Liver (tissue), 9 donors: ENCODE measurements around the gene HPRT1. TPM values are rescaled to one million over a fixed set of nuclear protein-coding genes. Genes with fewer than 3 reads are reported as not detected.

Experiments used
- DNase-seq: peaks from one replicate; pipeline ENCODE4 v3.0.0-alpha.2; 2017; ENCODE audit warnings: low spot score
- H3K27ac ChIP-seq, 2 donors: one replicate each; pipeline ENCODE4 v1.7.0; 2013; ENCODE audit warnings: inconsistent platforms in 2 of 2, low read length in 2 of 2, control low read depth in 1 of 2, low read depth in 1 of 2, mild to moderate bottlenecking in 1 of 2
- H3K27me3 ChIP-seq, 4 donors: one replicate each; pipeline versions ENCODE4 v1.6.1 to v1.7.0; 2013; ENCODE audit warnings: low read length in 3 of 4, inconsistent platforms in 1 of 4, mild to moderate bottlenecking in 1 of 4, moderate library complexity in 1 of 4; ENCODE audit not compliant: control insufficient read depth in 4 of 4, insufficient read depth in 4 of 4
- H3K36me3 ChIP-seq, 4 donors: one replicate each; pipeline versions ENCODE4 v1.6.1 to v1.7.0; 2013; ENCODE audit warnings: low read length in 3 of 4, mild to moderate bottlenecking in 3 of 4, low read depth in 1 of 4, moderate library complexity in 1 of 4; ENCODE audit not compliant: control insufficient read depth in 4 of 4, insufficient read depth in 3 of 4
- H3K4me1 ChIP-seq, 4 donors: one replicate each; pipeline versions ENCODE4 v1.6.1 to v1.7.0; 2013; ENCODE audit warnings: low read length in 3 of 4, mild to moderate bottlenecking in 3 of 4, moderate library complexity in 1 of 4; ENCODE audit not compliant: control insufficient read depth in 4 of 4, insufficient read depth in 4 of 4
- H3K4me3 ChIP-seq, 3 donors: one replicate each; pipeline versions ENCODE4 v1.6.1 to v1.7.0; 2013; ENCODE audit warnings: low read length in 3 of 3, control low read depth in 1 of 3, low read depth in 1 of 3, mild to moderate bottlenecking in 1 of 3
- H3K9ac ChIP-seq, 2 donors: one replicate each; pipeline ENCODE4 v1.7.0; 2013; ENCODE audit warnings: low read length in 2 of 2, mild to moderate bottlenecking in 2 of 2, moderate library complexity in 2 of 2, control low read depth in 1 of 2, low read depth in 1 of 2
- H3K9me3 ChIP-seq, 4 donors: one replicate each; pipeline versions ENCODE4 v1.6.1 to v1.7.0; 2013; ENCODE audit warnings: low read length in 3 of 4; ENCODE audit not compliant: control insufficient read depth in 4 of 4
- ATF3 ChIP-seq: IDR thresholded peaks from 2 replicates; pipeline ENCODE4 v1.6.1; 2016; ENCODE audit warnings: antibody characterized with exemption
- CTCF ChIP-seq: fragments of 150-350 bp; IDR thresholded peaks from 2 replicates; pipeline ENCODE4 v1.5.1; 2017; ENCODE audit warnings: improper control_type of control experiment, low read depth, low read length; ENCODE audit not compliant: missing input control
- EGR1 ChIP-seq, 2 donors: IDR thresholded peaks; 2 replicates each; pipeline ENCODE4 v1.6.1; 2016 to 2018; ENCODE audit warnings: antibody characterized with exemption in 2 of 2, low read depth in 2 of 2
- FOXA1 ChIP-seq: IDR thresholded peaks from 2 replicates; pipeline ENCODE4 v1.6.1; 2016; ENCODE audit warnings: antibody characterized with exemption
- FOXA2 ChIP-seq: IDR thresholded peaks from 2 replicates; pipeline ENCODE4 v1.6.1; 2016; ENCODE audit warnings: antibody characterized with exemption
- GABPA ChIP-seq, 2 donors: IDR thresholded peaks in 1 of 2; conservative IDR thresholded peaks in 1 of 2; 2 replicates each; pipeline ENCODE4 v1.6.1; 2016; ENCODE audit warnings: antibody characterized with exemption in 2 of 2, mild to moderate bottlenecking in 1 of 2, moderate library complexity in 1 of 2
- HNF4A ChIP-seq, 2 donors: conservative IDR thresholded peaks; 2 replicates each; pipeline ENCODE4 v1.6.1; 2016; ENCODE audit warnings: antibody characterized with exemption in 2 of 2, mild to moderate bottlenecking in 2 of 2
- HNF4G ChIP-seq: IDR thresholded peaks from 2 replicates; pipeline ENCODE4 v1.6.1; 2016; ENCODE audit warnings: antibody characterized with exemption
- JUND ChIP-seq, 2 donors: IDR thresholded peaks; 2 replicates each; pipeline ENCODE4 v1.6.1; 2016; ENCODE audit warnings: antibody characterized with exemption in 2 of 2
- MAX ChIP-seq: IDR thresholded peaks from 2 replicates; pipeline ENCODE4 v1.6.1; 2016; ENCODE audit warnings: antibody characterized with exemption
- NR2F2 ChIP-seq: IDR thresholded peaks from 2 replicates; pipeline ENCODE4 v1.6.1; 2016; ENCODE audit warnings: antibody characterized with exemption
- RAD21 ChIP-seq, 2 donors: IDR thresholded peaks; 2 replicates each; pipeline ENCODE4 v1.6.1; 2016; ENCODE audit warnings: antibody characterized with exemption in 2 of 2, mild to moderate bottlenecking in 2 of 2
- REST ChIP-seq: IDR thresholded peaks from 2 replicates; pipeline ENCODE4 v1.6.1; 2016; ENCODE audit warnings: antibody characterized with exemption, mild to moderate bottlenecking
- RXRA ChIP-seq, 2 donors: IDR thresholded peaks; 2 replicates each; pipeline ENCODE4 v1.6.1; 2017 to 2018; ENCODE audit warnings: antibody characterized with exemption in 2 of 2, mild to moderate bottlenecking in 1 of 2
- SP1 ChIP-seq: IDR thresholded peaks from 2 replicates; pipeline ENCODE4 v1.6.1; 2018; ENCODE audit warnings: antibody characterized with exemption, mild to moderate bottlenecking
- TAF1 ChIP-seq: conservative IDR thresholded peaks from 2 replicates; pipeline ENCODE4 v1.6.1; 2016; ENCODE audit warnings: antibody characterized with exemption, mild to moderate bottlenecking
- YY1 ChIP-seq: IDR thresholded peaks from 2 replicates; pipeline ENCODE4 v1.6.1; 2016; ENCODE audit warnings: antibody characterized with exemption, mild to moderate bottlenecking
- ZBTB33 ChIP-seq: IDR thresholded peaks from 2 replicates; pipeline ENCODE4 v1.6.1; 2016; ENCODE audit warnings: antibody characterized with exemption
- WGBS: extraction: QIAGEN DNeasy Blood & Tissue Kit; methylation state at CpG from one replicate; pipeline ENCODE4 v1.1.7; 2013; 5-methylcytosine and 5-hydroxymethylcytosine counted together
- polyA plus RNA-seq, 2 donors: library from polyadenylated mRNA; stranded (reverse) in 1 of 2; unstranded in 1 of 2; fragments of 200-250 nt in 1 of 2; fragments of >200 nt in 1 of 2; fragmentation: Nextera tagmentation in 1 of 2; extraction: Ambion mirVana in 1 of 2; gene quantifications; one replicate each; pipeline versions ENCODE4 v1.2.1 to v1.2.3, GENCODE V29; 2013 to 2015
- total RNA-seq, 2 donors: library from RNA; depleted of rRNA; stranded (reverse); fragments of >200 nt; gene quantifications; one replicate each; pipeline ENCODE4 v1.2.3, GENCODE V29; 2014
- donor health status: healthy.
- donor health status: healthy.
- donor health status: healthy.
- donor health status: healthy.
- donor health status: healthy.

The HPRT1 gene
- total and polyA plus RNA-seq, 4 donors, result 5.7 to 18.4 (median 12.1) TPM

GRCh38 chrX:134470013-134470412 is 10.0 kb downstream of the HPRT1 start:
- H3K27ac ChIP-seq, result no peak overlapping the region
- no peak for DNase-seq
- H3K27me3 ChIP-seq, result no peaks in the 10 kb centered on the region
- H3K9me3 ChIP-seq, result no peaks in the 10 kb centered on the region
- no peak overlapping the region for H3K9ac ChIP-seq
- no peak overlapping the region for H3K4me3 ChIP-seq
- H3K36me3 ChIP-seq, result no peaks in the 10 kb centered on the region
- TF ChIP-seq NR2F2, result no peak
- TF ChIP-seq FOXA1, result no peak
- TF ChIP-seq ATF3, result no peak
- TF ChIP-seq RAD21 (IDR thresholded peaks at IDR 0.05), result no peak
- no peak for TF ChIP-seq ZBTB33
- no peak for TF ChIP-seq REST
- TF ChIP-seq EGR1 (IDR thresholded peaks at IDR 0.05; ENCODE audit: low read depth in 2 of 2), result no peak
- no peak for TF ChIP-seq RXRA (IDR thresholded peaks at IDR 0.05)
- TF ChIP-seq HNF4G, result no peak
- no peak for TF ChIP-seq YY1
- no peak for TF ChIP-seq JUND (IDR thresholded peaks at IDR 0.05)
- TF ChIP-seq SP1, result no peak
- no peak for TF ChIP-seq FOXA2
- TF ChIP-seq GABPA (IDR thresholded peaks at IDR 0.05 in 1 of 2, conservative IDR thresholded peaks at IDR 0.05 in 1 of 2), result no peak
- TF ChIP-seq MAX, result no peak
- TF ChIP-seq HNF4A (conservative IDR thresholded peaks at IDR 0.05), result no peak
- no peak for TF ChIP-seq CTCF
- H3K4me1 ChIP-seq, result no peaks in the 10 kb centered on the region
- 48% methylated on average over 1 of the region's 1 CpG for WGBS

GRCh38 chrX:134472041-134472440 is 12.1 kb downstream of the HPRT1 start:
- TF ChIP-seq ATF3 (no peak), TAF1 (no peak), FOXA1 (no peak)
- Histone ChIP-seq H3K9ac (no peak overlapping the region), H3K9me3 (no peaks in the 10 kb centered on the region), H3K27me3 (no peaks in the 10 kb centered on the region), H3K36me3 (peaks cover 0 to 4% (median 0%) of the 10 kb centered on the region in 4 donors), H3K4me1 (no peaks in the 10 kb centered on the region), H3K4me3 (no peak overlapping the region), H3K27ac (no peak overlapping the region)
- WGBS, result 95% methylated on average over 6 of the region's 6 CpGs
- no peak for DNase-seq
